PFSK-1 (cell line): Measurements from ENCODE around the gene ZNF483.

Experiments used
- FOXP2 ChIP-seq: optimal IDR thresholded peaks from 2 replicates; pipeline ENCODE3; 2011; ENCODE audit warnings: borderline replicate concordance, control low read depth, inconsistent platforms; ENCODE audit not compliant: insufficient read depth; ENCODE audit errors: extremely low read length, extremely low read depth
- POLR2AphosphoS5 ChIP-seq: IDR thresholded peaks from 2 replicates; pipeline ENCODE4 v1.6.1; 2012; ENCODE audit warnings: low read depth, mild to moderate bottlenecking, control low read depth, low read length, moderate library complexity
- REST ChIP-seq, 2 experiments: IDR thresholded peaks; 2 replicates each; pipeline versions ENCODE4 v1.6.1 to v1.8.0; 2011 to 2012; ENCODE audit warnings: low read depth in 2 of 2, low read length in 2 of 2, control low read depth in 1 of 2, inconsistent platforms in 1 of 2, mild to moderate bottlenecking in 1 of 2, moderate library complexity in 1 of 2; ENCODE audit not compliant: insufficient read depth in 1 of 2
- SIN3A ChIP-seq: IDR thresholded peaks from 2 replicates; pipeline ENCODE4 v1.6.1; 2012; ENCODE audit warnings: mild to moderate bottlenecking, low read length, moderate library complexity, borderline replicate concordance; ENCODE audit not compliant: insufficient read depth
- TAF1 ChIP-seq: IDR thresholded peaks from 2 replicates; pipeline ENCODE4 v1.6.1; 2012; ENCODE audit warnings: low read length, control low read depth, borderline replicate concordance; ENCODE audit not compliant: insufficient read depth

ZNF483 gene

GRCh38 chr9:111588846-111589245, 63.9 kb downstream of the ZNF483 start:
- TF ChIP-seq REST (IDR thresholded peaks at IDR 0.05; ENCODE audit: insufficient read depth in 1 of 2, low read depth in 2 of 2, low read length in 2 of 2) = no peak
- TF ChIP-seq FOXP2 = no peak
- no peak for TF ChIP-seq POLR2AphosphoS5
- TF ChIP-seq TAF1 = no peak
- TF ChIP-seq SIN3A = no peak

GRCh38 chr9:111597852-111598732, 73.1 kb downstream of the ZNF483 start:
- no peak for TF ChIP-seq FOXP2
- no peak for TF ChIP-seq POLR2AphosphoS5
- TF ChIP-seq SIN3A = no peak
- no peak for TF ChIP-seq TAF1
- no peak for TF ChIP-seq REST (IDR thresholded peaks at IDR 0.05; ENCODE audit: insufficient read depth in 1 of 2, low read depth in 2 of 2, low read length in 2 of 2)

- TF ChIP-seq SIN3A (no peak), REST (IDR thresholded peaks at IDR 0.05; ENCODE audit: insufficient read depth in 1 of 2, low read depth in 2 of 2, low read length in 2 of 2) (no peak), FOXP2 (no peak), TAF1 (no peak), POLR2AphosphoS5 (no peak)
Observed at GRCh38 chr9:111598733-111599091, 73.7 kb downstream of the ZNF483 start.

- TF ChIP-seq SIN3A (no peak), REST (IDR thresholded peaks at IDR 0.05; ENCODE audit: insufficient read depth in 1 of 2, low read depth in 2 of 2, low read length in 2 of 2) (no peak), TAF1 (peak; percentile 53; the same call in 1 of the 2 replicates)
Observed at GRCh38 chr9:111599092-111599954, 74.3 kb downstream of the ZNF483 start, which contains the start of gene PTGR1. TSS of gene PTGR1 (minus strand) at chr9:111599647. CDS start at chr9:111597422, 2,225 bp downstream.
